ENCODE data around the gene LRRTM4. TPM values are rescaled to one million over a fixed set of nuclear protein-coding genes. Genes with fewer than 3 reads are reported as not detected.

Gene LRRTM4
- total RNA-seq, 2 donors from 2014 or later = 0.24 TPM; not detected in 1

DNA sequence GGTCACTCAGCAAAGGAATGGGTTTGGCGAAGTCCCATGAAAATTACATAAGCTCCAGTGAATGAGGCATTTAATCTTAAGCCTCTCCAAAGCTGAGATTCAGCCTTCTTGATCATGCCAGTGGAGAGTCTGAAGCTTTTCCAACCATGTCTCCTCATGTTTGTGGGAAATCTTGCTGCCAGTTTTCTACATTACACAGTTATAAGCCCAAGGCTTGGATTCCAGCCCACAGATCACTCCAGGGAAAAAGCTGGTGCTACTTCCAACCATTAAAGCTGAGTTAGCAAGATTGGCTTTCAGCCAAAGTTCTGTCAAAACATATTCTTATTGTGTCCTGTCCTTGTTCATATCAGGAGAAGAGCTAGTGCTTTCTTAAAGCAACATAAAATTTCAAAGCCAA, 293.8 kb downstream of the LRRTM4 start:
- Histone ChIP-seq H3K27me3 (no peaks in the 10 kb centered on the region), H3K36me3 (no peaks in the 10 kb centered on the region), H3K9me3 (no peaks in the 10 kb centered on the region), H3K27ac (no peak overlapping the region), H3K4me3 (no peak overlapping the region), H3K4me1 (no peaks in the 10 kb centered on the region)
- no peak for DNase-seq (ENCODE audit: low spot score)
- TF ChIP-seq CTCF (IDR thresholded peaks at IDR 0.05) = no peak

- H3K4me1 ChIP-seq = no peaks in the 10 kb centered on the region
- no peaks in the 10 kb centered on the region for H3K36me3 ChIP-seq
- H3K4me3 ChIP-seq = no peak overlapping the region
- no peak for TF ChIP-seq CTCF (IDR thresholded peaks at IDR 0.05)
- no peaks in the 10 kb centered on the region for H3K27me3 ChIP-seq
- no peaks in the 10 kb centered on the region for H3K9me3 ChIP-seq
- no peak overlapping the region for H3K27ac ChIP-seq
- no peak for DNase-seq (ENCODE audit: low spot score)
Observed at GRCh38 chr2:77210725-77211124, 311.5 kb downstream of the LRRTM4 start.

- DNase-seq (ENCODE audit: low spot score) = no peak
- Histone ChIP-seq H3K27ac (no peak overlapping the region), H3K36me3 (no peaks in the 10 kb centered on the region), H3K4me1 (no peaks in the 10 kb centered on the region), H3K4me3 (no peak overlapping the region), H3K27me3 (no peaks in the 10 kb centered on the region), H3K9me3 (no peaks in the 10 kb centered on the region)
- TF ChIP-seq CTCF (IDR thresholded peaks at IDR 0.05) = no peak
Observed at GRCh38 chr2:77207331-77207730, 314.8 kb downstream of the LRRTM4 start.

DNA sequence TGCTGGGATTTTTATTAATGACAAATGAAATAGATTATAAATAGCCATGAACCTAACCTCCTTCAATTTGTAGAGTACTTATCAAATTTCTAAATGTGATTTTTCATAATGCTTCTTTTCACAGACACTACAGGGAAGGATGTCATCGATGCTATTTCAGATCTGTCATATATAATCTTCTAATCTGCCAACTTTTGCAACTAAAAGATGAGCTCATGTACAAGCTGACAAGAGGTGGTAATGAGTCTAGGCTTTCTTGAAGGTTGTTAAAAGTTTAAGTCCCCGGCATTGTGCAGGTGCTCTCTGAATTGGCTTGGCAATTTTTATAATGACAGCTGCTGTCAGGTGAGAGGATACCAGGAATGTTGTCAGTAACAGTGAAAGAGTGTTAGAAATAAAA, 320.4 kb downstream of the LRRTM4 start:
- Histone ChIP-seq H3K4me1 (no peaks in the 10 kb centered on the region), H3K27ac (no peak overlapping the region), H3K27me3 (no peaks in the 10 kb centered on the region), H3K9me3 (no peaks in the 10 kb centered on the region), H3K4me3 (no peak overlapping the region), H3K36me3 (no peaks in the 10 kb centered on the region)
- TF ChIP-seq CTCF (IDR thresholded peaks at IDR 0.05) = no peak
- DNase-seq (ENCODE audit: low spot score) = no peak

DNA sequence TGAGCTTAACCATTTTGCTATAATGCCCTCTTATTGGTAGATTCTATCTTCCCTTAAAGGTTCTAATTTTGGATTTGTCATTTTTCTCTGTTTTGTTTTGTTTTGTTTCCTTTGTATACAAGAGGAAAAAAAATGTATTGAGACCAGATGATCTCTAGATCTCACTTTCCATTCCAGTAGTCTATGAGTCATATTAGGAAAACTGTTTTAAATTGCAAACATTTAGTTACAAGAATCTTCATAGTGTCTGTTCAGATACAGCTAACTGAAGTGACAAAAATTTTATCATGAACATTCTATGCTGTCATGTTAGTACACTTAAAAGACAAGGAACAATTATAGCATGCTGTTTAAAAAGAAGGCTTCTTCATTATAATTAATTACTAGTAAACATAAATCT, 322.8 kb downstream of the LRRTM4 start:
- Histone ChIP-seq H3K9me3 (no peaks in the 10 kb centered on the region), H3K36me3 (no peaks in the 10 kb centered on the region), H3K4me3 (no peak overlapping the region), H3K27ac (no peak overlapping the region), H3K27me3 (no peaks in the 10 kb centered on the region), H3K4me1 (no peaks in the 10 kb centered on the region)
- TF ChIP-seq CTCF (IDR thresholded peaks at IDR 0.05) = no peak
- no peak for DNase-seq (ENCODE audit: low spot score)

DNA sequence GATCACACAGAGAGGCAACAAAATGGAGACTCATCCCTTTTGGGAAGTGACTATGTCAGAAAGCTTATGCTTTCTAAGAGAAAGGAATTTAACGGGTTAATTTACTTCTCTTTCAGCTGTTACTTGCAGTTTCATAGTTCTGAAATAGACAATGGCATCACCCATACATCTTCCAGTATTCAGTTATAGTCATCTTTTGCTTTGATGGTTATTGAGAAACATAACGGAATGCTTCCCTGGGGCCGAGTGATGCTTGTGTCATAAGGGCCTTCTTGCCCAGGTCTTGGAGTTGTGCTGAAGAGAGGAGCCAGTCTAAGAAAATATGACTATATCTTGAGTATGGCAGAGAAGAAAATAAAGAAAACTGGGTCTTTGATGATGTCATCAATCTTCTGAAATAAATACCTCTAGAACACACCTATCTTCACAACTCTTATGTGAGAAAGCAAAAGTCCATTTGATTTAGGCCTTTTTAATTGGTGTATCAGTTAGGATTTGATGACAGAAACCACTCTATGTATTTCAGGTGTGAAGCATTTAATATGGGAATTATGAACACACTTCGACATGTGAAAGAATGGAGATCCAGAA, 328.2 kb downstream of the LRRTM4 start:
- no peak for DNase-seq (ENCODE audit: low spot score)
- no peak overlapping the region for H3K27ac ChIP-seq

More for the DNA sequence above, 328.2 kb downstream of the LRRTM4 start:
- H3K4me1 ChIP-seq = no peaks in the 10 kb centered on the region
- TF ChIP-seq CTCF (IDR thresholded peaks at IDR 0.05) = no peak
- no peaks in the 10 kb centered on the region for H3K27me3 ChIP-seq
- H3K9me3 ChIP-seq = no peaks in the 10 kb centered on the region
- no peak overlapping the region for H3K4me3 ChIP-seq
- no peaks in the 10 kb centered on the region for H3K36me3 ChIP-seq

Data from right atrium auricular region (tissue), 2 donors.